ENCODE measurements around the gene SCGN.

Gene SCGN, protein sequence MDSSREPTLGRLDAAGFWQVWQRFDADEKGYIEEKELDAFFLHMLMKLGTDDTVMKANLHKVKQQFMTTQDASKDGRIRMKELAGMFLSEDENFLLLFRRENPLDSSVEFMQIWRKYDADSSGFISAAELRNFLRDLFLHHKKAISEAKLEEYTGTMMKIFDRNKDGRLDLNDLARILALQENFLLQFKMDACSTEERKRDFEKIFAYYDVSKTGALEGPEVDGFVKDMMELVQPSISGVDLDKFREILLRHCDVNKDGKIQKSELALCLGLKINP

DNA sequence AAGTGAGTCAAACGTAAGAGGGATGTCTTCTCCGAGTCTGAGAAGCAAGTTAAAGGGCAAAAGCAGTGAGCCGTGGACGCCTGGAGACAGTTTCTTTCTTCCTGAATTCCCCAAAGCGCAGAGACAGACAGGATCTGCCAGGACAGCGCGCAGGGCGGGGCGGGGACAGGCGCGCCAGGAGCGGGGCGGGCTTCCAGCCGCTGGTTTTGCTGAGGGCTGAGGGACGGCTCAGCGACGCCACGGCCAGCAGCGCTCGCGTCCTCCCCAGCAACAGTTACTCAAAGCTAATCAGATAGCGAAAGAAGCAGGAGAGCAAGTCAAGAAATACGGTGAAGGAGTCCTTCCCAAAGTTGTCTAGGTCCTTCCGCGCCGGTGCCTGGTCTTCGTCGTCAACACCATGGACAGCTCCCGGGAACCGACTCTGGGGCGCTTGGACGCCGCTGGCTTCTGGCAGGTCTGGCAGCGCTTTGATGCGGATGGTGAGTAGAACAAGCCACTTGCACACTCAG is at the start of gene SCGN:
Gene SCGN (plus strand): TSS at position 209 of the 509 bp plus-strand sequence. CDS start 189 bp downstream, at position 398.
- DNase-seq (ENCODE audit: low spot score): no peak

DNA sequence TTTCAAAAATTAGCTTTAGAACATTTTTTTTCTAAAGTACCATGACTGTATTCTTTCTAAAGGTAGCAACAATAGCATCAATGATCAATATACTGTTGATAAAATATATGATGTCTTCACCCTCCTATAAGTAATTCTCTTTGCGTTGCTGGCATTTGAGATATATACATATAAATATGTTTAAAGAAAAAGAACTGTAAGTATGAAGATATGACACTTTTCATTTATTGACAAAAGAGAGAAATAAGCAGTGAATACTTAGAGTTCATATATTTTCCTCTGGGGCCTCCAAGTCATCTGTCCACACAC is 49.4 kb upstream of the SCGN start:
- DNase-seq (ENCODE audit: low spot score): no peak

DNA sequence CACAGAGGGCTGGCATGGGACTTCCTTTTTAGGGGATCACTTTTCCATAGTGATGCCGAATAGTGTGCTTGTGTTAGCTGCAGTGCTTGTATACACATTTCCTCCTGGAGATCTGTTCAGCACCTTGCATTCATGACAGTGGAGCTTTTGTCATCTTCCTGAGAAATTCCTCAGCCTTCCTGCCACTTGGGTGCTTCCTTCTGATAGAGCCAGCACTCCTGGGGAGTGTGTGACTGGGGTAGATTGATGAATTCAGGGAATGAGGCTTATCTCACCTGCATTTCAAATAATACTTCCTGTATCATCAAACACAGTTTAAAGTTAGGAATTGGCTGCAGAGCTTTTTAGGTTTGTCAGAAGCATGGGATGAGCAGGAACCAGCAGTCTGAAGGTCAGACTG is 48.8 kb upstream of the SCGN start:
- DNase-seq (ENCODE audit: low spot score): no peak

DNA sequence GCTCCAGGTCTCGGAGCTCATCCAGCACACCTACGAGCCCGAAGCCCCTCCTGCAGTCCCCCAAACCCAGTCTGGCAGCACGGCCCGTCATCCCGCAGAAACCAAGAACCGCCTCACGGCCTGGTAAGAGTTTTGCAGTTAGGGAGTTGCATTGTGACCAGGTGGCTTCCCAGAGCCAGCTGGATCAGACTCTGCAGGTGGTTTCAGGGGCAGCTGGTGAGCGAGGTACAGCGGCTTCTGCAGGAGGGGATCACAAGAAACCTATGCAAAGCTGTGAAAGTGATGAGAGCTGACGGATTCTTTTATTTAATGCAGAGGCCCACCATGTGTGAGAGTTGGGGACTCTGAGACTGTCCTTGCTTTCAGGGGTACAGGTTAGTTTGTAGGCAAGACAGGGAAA is 45.9 kb upstream of the SCGN start:
- DNase-seq (ENCODE audit: low spot score): no peak

DNA sequence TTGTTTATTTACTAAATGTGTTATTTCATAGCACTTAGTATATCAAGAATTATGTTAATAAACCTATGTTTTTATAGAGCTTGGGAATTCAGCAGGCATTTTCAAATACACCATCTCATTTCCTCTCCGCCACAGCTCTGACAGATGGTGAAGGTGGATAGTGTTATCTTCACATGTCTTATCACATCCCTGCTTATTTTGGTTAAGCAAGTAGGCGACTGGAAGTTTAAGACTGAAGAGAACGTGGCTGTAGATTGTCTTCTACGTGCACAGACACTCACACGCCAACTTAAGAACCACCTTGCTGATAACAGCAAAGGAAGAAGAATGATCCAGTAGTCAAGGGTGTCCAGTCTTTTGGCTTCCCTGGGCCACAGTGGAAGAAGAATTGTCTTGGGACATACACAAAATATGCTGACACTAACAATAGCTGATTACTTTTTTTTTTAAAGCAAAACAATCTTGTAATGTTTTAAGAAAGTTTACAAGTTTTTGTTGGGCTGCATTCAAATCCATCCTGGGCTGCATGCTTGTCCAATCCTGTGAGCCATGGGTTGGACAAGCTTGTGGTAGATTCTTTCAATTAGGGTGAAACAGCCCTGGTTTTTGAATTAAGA is 43.3 kb upstream of the SCGN start:
- DNase-seq (ENCODE audit: low spot score): no peak

DNA sequence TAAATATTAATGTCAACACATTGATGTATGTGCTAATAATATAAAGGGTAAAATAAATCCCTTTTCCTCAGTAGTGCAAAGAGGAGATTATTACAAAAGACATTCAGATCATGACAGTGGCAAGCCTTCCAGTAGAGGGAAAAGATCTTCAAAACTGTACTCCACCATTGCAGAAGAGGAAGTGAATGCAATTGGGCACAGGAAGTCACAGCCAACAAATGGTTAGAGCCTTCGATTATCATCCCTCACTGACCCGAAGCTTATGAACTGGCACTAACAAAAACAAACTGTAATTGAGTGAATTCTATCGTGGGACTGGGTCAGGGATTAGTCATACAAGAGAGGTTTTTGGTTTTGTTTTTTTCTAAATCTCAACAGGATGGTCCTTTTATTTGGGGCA is 39.3 kb upstream of the SCGN start:
- no peak for DNase-seq (ENCODE audit: low spot score)

DNA sequence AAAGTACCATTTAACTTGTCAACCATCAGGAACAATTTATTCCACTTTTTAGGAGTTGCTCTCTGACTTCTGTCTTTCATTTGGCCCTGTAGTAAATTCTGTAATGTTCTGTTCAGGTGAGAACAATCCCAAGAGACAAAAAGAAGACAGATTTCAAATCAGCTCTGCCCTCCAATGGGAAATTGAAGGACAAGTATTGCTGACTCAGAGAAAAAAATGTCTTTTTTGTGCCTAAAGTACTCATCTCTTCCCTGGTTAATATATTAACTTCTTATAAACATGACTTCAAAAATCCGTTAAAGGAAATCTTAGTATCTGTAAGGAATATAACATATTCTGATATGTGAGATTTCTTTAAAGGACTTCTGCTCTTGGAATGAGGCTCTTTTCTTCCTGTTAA is 38.6 kb upstream of the SCGN start:
- DNase-seq (ENCODE audit: low spot score): no peak

DNA sequence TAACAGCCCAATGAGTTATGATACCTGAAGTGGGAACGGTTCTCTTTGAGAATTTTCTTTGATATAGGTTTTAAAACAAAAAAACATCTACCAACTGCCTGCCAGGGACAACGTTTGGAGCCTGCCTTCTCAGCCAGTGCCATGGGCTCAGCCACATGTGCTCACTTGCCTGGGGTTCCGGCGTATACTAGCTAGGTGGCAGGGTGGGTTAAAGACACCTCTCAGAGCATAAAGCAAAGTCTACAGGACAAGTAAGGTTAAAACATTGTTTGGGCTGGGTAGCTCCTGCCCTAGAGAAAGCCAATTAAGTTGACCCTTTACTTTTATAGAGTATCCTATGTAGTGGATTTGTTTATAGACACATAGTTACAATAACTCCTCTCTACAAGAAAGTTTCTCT is 38.0 kb upstream of the SCGN start:
- DNase-seq (ENCODE audit: low spot score): no peak

DNA sequence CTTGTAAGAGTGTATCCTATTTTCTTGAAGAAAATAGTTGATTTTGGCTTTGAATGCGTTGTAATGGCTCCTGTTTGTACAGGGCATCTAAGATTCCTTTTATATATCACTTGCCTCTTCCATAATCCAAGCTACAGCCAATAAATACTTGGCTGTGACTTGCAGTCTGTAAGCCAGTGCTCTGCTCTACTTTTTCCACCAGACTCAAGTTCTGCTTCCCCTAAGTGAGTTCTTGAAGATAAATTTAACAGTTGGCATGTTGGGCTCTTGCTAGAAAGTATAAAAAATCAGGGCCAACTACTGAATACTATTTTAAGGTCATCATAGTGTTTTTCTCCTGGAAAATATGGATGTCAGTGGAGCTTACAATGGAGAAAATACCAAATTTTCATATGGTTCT is 36.5 kb upstream of the SCGN start:
- DNase-seq (ENCODE audit: low spot score): no peak

DNA sequence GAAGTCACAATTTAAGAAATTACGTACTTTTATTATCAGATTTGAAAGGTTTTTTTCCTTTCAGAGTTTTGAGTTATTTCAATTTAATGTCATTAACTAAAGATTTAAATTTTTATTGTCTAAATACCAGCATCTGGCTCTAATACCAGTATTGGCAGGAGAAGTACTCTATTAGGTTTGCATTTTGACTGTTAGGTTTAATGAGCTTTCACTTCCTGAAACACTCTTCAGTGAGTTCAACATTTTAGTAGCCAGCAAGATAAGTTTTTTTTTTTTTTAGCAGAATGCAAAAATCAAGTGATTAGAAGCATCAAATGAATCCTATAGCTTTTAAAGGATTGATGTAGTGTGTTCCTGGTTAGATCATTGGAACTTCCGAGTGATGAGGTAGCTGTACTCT is 34.0 kb upstream of the SCGN start:
- no peak for DNase-seq (ENCODE audit: low spot score)

DNA sequence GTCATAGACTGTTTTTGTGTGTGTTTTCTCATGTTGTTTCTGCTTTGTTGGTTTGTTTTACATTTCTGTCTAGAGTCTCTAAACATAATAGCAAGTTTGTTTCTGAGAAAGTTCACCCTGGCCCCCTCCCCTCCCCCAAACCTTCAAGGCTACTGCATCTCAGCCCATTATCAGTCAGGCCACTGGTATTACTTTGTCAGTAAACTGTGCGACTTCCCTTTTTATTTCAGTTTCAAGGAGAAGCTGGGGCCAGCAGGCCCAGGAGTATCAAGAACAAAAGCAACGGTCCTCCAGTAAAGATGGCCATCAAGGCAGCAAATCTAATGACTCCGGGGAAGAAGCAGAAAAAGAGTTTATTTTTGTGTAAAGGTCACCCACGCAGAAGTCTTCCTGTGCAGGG is 32.8 kb upstream of the SCGN start:
- DNase-seq (ENCODE audit: low spot score): peak; percentile 12

DNA sequence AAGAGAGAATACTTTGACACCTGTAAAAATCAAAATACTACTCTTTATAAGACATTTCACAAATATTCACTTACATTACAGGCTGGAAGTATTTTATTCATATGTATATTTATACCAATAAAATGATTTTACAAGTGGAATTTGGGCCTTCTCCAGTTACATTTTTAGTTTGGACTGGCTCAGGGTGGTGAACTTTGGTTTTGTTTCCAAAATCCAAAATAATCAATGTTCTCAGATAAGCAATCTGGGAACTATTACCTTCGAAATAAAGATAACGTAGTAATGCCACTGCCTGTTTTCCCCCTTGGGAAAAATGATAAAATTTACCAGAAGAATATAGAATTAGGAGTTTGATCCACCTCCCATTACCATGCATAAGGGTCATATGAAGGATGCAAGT is 31.6 kb upstream of the SCGN start:
- no peak for DNase-seq (ENCODE audit: low spot score)

DNA sequence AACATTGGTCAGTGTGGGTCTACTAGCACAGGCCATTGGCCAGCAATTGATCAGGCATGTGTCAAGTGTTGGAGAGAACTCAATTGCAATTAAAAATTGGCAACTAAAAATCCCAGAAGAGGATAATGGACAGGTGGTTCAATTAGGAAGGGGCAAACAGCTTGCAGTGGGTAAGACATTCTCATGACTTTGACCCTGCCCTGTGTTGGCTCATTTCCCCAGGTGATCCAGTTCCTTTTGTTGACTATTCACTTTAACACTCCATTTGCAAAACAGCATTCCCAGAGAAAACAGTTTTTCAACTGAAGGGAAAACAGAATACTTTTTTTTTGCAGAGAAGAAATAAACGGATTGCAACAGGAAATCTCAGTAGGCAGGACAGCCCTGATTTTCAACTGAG is 28.9 kb upstream of the SCGN start:
- DNase-seq (ENCODE audit: low spot score): no peak

DNA sequence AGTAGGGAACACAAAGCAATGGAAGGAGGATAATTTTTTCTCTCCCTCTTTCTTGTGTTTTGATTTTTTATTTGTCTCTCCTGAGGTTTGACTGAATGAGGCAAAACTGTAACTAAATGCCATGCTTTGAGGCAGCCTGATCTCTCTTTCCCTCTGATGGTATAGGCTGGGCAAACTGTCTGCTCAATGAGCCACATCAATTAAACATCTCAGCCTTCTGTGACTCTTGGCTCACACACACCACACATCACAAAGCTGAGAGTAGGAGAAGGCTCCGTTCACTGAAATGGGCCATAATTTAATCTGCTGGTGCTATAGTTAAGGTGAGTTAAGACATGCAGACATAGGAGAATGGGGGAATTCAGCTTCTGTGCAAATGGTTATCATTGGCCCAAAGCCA is 28.1 kb upstream of the SCGN start:
- no peak for DNase-seq (ENCODE audit: low spot score)

DNA sequence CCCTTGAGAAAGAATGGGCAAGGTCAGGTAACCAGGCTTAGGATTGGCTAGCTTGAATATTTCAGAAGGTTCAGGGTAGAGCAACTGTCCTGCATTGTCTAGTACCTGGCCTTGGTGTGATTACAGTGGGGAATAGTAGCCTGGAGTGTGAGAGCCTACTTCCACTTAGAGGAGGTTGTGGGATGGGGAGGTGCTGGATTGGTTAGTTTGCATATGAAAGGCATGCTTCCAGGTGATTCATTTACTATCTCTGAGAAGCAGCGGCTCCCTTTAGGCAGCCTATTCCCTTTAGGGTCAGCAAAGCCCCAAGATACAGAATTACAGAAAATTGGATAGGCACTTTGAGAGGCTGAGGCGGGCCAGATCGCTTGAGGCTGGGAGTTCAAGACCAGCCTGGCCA is 25.0 kb upstream of the SCGN start:
- DNase-seq (ENCODE audit: low spot score): no peak

DNA sequence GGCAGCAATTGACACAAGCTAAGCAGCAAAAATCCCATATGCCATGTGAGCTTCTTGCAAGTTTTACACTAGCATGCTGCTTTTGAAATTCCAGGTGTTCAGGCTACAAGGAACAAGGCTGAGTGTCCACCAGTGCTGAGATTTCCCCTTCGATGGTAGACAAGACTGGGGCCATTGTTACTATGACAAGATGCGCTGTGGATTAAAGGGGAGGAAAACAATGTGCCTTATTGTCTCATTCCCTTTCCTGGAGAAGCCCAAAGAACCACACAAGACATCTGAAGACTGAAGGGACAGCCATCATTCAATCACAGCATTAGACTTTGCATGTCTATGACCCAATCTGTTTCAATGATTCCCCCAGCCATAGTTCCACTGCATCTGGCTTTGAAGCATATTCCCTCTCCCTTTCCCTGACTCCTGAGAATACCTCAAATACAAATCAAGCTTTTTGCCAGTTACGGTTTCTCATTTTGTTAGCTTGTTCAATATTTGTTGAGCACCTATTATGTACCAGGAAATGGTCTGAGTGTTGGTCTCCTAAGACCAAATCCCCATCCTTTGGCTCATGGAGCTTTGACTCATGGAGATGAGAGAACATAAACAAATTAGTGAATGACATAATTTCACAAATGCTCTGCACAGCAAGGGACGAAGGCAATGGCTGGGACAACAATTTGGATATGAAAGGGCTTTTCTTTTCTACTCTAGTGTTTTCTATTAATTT is 23.4 kb upstream of the SCGN start:
- no peak for DNase-seq (ENCODE audit: low spot score)

DNA sequence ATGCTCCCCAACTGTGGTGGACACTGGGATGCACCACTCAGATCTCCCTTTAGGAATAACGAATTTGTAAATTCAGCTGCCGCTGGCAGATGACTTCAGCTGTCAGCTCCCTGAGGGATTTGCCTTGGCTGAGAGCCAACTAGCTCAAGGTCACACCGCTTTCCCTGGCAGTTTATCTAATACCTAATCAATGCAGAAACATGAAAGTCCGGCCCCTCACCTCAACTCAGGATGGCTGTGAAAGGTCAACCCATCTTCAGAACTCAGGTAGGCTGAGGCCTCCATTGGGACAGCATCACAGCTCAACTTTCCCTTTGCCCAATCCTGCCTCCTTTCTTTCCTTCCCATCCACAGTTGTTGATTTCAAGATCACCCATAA is 22.8 kb upstream of the SCGN start:
- no peak for DNase-seq (ENCODE audit: low spot score)

DNA sequence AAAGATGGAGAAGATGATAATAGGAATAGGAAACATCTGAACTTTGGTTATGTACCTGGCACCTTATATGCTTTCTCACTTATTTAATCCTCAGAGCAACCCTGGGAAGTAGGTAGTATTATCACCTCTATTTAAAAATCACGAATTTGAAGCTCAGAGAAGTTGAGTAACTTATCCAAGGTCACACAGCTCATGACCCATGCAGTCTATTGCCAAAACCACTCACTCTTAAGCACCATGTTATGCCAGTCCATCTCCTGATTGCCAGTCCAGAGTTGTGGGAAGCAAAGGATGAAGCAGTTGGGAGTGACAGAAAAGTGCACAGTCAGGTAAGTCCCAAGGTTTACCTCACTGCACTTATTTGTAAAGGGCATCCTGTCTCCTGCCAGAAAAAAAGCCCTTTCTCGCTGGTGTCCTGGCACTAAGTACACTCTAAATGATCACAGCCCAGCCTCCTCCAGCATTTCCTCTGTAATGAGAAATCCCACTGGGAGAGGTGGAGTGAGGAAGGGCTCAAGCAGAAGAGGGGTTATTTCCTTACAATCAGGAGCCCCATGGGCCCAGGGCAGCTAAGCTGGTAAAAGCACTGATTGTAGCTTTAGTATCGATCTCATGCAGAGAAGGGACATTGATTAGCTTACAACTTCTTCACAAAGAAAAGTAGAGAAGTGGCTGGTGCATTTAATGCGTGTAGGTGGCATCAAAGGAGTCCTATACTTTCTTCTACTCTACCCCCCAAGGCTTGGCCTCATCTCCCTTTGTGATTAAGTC is 21.3 kb upstream of the SCGN start:
- no peak for DNase-seq (ENCODE audit: low spot score)

DNA sequence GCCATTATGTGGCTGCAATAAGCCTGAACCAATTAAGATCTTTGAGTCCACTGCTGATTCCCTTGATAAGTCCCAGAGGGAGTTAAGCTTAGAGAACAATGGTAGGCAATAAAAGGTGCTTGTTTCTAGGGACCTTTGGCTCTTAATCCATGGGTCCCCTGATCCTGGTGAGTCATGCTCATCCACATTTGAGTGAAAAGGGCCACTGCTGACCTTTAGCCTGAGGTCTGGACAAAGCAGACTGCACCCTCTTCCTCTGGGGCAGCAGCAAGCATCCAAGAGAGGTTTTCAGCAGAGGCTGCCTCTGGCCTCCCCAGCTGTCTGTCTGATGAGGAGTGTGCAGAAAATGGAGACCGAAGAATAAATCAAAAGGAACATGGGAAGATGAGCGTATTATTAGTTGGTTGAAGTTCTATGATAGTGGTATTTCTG is 16.1 kb upstream of the SCGN start:
- no peak for DNase-seq (ENCODE audit: low spot score)

DNA sequence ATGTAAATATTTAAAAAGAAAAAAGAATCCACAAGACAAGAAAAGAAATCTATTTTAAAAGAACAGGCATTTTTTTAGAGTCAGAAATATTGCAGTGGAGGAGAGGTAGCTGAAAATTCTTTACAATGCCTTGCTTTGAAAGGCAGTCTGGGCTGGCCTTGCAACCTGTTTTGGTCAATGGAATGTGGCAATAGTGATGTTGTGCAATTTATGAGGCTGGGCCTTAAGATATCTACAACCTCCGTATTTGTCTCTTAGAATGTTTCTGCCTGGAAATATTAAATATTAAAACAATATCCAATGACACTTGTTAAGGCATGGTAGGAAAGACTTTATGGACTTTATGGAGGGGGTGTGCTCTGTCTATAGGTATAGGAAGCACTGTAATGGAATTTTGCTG is 14.8 kb upstream of the SCGN start:
- DNase-seq (ENCODE audit: low spot score): no peak

DNA sequence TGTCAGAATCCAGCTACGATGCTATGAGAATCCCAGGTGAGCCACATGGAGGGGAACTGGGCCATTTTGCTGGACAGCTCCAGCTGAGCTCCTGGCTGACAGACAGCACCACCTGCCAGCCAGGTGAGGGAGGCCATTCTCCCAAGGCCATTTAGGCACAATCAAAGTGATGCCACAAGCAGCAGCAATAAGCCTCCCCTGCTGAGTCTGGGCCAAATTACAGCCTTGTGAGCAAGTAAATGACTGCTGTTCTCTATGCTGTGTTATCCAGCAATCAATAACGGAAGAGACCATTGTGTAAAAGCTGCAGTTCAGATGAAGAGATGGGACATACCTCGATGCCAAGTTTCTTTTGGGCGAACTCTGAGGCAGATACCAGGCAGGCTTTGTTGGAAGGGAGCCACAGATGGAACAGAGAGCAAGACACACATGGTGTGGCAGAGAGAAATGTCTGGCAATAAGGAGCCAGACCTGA is 14.0 kb upstream of the SCGN start:
- no peak for DNase-seq (ENCODE audit: low spot score)

DNA sequence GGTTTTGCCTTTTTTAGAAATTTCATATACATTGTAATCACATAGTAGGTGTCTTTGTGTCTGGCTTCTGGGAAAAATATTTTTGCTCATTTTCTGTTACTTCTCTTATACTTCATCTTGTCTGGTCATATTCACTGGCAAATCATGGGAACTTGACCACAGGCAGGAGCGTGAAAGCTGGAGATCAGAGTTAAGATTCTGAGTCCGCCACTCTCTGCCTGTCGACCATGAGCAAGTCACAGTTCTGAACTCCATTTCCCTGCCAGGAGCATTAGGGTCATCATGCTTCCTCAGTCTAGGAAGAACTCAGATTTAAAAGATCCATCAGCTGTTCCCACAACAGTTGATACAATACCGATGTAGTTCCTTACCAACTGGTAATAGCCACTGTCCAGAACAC is 12.4 kb upstream of the SCGN start:
- DNase-seq (ENCODE audit: low spot score): no peak

DNA sequence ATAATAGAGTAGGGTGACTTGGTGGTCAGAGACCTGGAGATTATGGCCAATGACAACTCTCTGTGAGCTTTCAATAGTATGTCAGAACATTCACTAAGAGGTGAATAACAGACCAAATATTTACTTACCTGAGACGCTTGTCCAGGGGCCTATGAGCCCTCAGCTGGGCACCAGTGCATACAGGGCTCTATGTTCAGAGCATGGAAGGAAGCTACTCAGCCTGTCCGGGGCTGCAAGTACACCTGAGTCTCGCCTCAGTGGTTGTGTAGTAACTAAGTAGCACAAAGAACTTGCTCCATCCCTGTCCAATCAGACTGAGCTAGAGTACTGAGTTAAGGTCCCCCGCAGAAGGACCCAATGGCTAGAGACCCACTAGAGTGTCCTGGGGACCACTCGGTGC is 11.6 kb upstream of the SCGN start:
- DNase-seq (ENCODE audit: low spot score): no peak

Data from pons (tissue), 1 donor.